ENCODE data around the gene UBIAD1.
"Not testable (repeated sequence)": the region's sequence is repeated elsewhere in the genome, so short reads cannot be mapped to it uniquely, and the experiment has no call there.

The UBIAD1 gene

GRCh38 chr1:11256299-11256698 is 16.7 kb upstream of the UBIAD1 start:
- Mint-ChIP-seq H3K4me1 (no peaks in the 10 kb centered on the region), H3K9me3 (no peaks in the 10 kb centered on the region), H3K4me3 (no peak overlapping the region), H3K36me3 (ENCODE audit: low read depth) (peaks cover 65% of the 10 kb centered on the region), H3K27ac (no peak overlapping the region), H3K27me3 (ENCODE audit: low read depth) (no peaks in the 10 kb centered on the region)
- no peak for TF ChIP-seq CTCF (IDR thresholded peaks at IDR 0.05; ENCODE audit: unreplicated experiment in 3 of 3)

- Mint-ChIP-seq H3K9me3 (no peaks in the 10 kb centered on the region), H3K27ac (peak within 1 kb of the TSS; percentile 88 to 97 (median 92)), H3K4me3 (peak within 1 kb of the TSS; percentile 92 to 97 (median 94)), H3K36me3 (ENCODE audit: low read depth) (peaks cover 21% of the 10 kb centered on the region), H3K27me3 (ENCODE audit: low read depth) (no peaks in the 10 kb centered on the region), H3K4me1 (no peaks in the 10 kb centered on the region)
- peak; percentile 21 to 24 (median 24) for TF ChIP-seq CTCF (IDR thresholded peaks at IDR 0.05; ENCODE audit: unreplicated experiment in 3 of 3)
These were observed 10.6 kb upstream of the UBIAD1 start, which contains the start of gene MTOR for GRCh38 chr1:11262171-11263049. Gene MTOR (minus strand): TSS chr1:11262551. CDS start chr1:11259409, 3,142 bp downstream.

- no peak overlapping the region for H3K27ac Mint-ChIP-seq
- H3K4me3 Mint-ChIP-seq = no peak overlapping the region
- H3K36me3 Mint-ChIP-seq (ENCODE audit: low read depth) = no peaks in the 10 kb centered on the region
- TF ChIP-seq CTCF (IDR thresholded peaks at IDR 0.05; ENCODE audit: unreplicated experiment in 3 of 3) = no peak
- no peaks in the 10 kb centered on the region for H3K4me1 Mint-ChIP-seq
- no peaks in the 10 kb centered on the region for H3K27me3 Mint-ChIP-seq (ENCODE audit: low read depth)
- no peaks in the 10 kb centered on the region for H3K9me3 Mint-ChIP-seq
These were observed 6.5 kb upstream of the UBIAD1 start for GRCh38 chr1:11266268-11267074.

GRCh38 chr1:11267350-11268337 is 5.4 kb upstream of the UBIAD1 start:
- not testable (repeated sequence) for H3K4me1 Mint-ChIP-seq; H3K9me3 Mint-ChIP-seq; H3K36me3 Mint-ChIP-seq (ENCODE audit: low read depth); H3K27me3 Mint-ChIP-seq (ENCODE audit: low read depth); H3K27ac Mint-ChIP-seq; H3K4me3 Mint-ChIP-seq

GRCh38 chr1:11272544-11272831 is 510 bp upstream of the UBIAD1 start:
- Mint-ChIP-seq H3K4me1 (peaks cover 18% of the 10 kb centered on the region), H3K9me3 (no peaks in the 10 kb centered on the region), H3K27me3 (ENCODE audit: low read depth) (no peaks in the 10 kb centered on the region), H3K36me3 (ENCODE audit: low read depth) (peaks cover 7% of the 10 kb centered on the region), H3K27ac (peak overlapping the region in 1 of 3 experiments; percentile 16), H3K4me3 (peak overlapping the region; percentile 71 to 73 (median 72))
- no peak for TF ChIP-seq CTCF (IDR thresholded peaks at IDR 0.05; ENCODE audit: unreplicated experiment in 3 of 3)

All from nephron (organoid).